Activated naive CD8-positive, alpha-beta T cell treated with anti-CD3 and anti-CD28 coated beads for 36 hours (primary cell): ENCODE results near the gene MAMDC2. TPM values are rescaled to one million over a fixed set of nuclear protein-coding genes. Genes with fewer than 3 reads are reported as not detected.

Experiments used
- DNase-seq: peaks from one replicate; pipeline ENCODE4 v3.0.0; 2021
- H3K27ac Mint-ChIP-seq: one replicate; pipeline ENCODE4 v1.8.0; 2022; ENCODE audit warnings: mild to moderate bottlenecking, moderate library complexity, mixed read lengths
- H3K27me3 Mint-ChIP-seq: one replicate; pipeline ENCODE4 v1.8.0; 2022; ENCODE audit warnings: mild to moderate bottlenecking, mixed read lengths
- H3K36me3 Mint-ChIP-seq: one replicate; pipeline ENCODE4 v1.8.0; 2021; ENCODE audit warnings: mild to moderate bottlenecking, mixed read lengths
- H3K4me1 Mint-ChIP-seq: one replicate; pipeline ENCODE4 v1.8.0; 2021; ENCODE audit warnings: mixed read lengths
- H3K4me3 Mint-ChIP-seq: one replicate; pipeline ENCODE4 v1.8.0; 2022; ENCODE audit warnings: mild to moderate bottlenecking, moderate library complexity, mixed read lengths
- H3K9me3 Mint-ChIP-seq: one replicate; pipeline ENCODE4 v1.8.0; 2022; ENCODE audit warnings: mixed read lengths
- total RNA-seq, 2 experiments: library from RNA; stranded (reverse); gene quantifications; one replicate each; pipeline ENCODE4 v1.2.3, GENCODE V29; 2021

MAMDC2 gene
- total RNA-seq, 2 experiments from 2014 or later: not detected

- Mint-ChIP-seq H3K9me3 (no peaks in the 10 kb centered on the region), H3K27ac (no peak overlapping the region), H3K27me3 (peaks cover 29% of the 10 kb centered on the region), H3K36me3 (no peaks in the 10 kb centered on the region), H3K4me3 (no peak overlapping the region), H3K4me1 (no peaks in the 10 kb centered on the region)
- DNase-seq: no peak
These were observed 23.2 kb downstream of the MAMDC2 start for GRCh38 chr9:70066874-70067273.

DNA sequence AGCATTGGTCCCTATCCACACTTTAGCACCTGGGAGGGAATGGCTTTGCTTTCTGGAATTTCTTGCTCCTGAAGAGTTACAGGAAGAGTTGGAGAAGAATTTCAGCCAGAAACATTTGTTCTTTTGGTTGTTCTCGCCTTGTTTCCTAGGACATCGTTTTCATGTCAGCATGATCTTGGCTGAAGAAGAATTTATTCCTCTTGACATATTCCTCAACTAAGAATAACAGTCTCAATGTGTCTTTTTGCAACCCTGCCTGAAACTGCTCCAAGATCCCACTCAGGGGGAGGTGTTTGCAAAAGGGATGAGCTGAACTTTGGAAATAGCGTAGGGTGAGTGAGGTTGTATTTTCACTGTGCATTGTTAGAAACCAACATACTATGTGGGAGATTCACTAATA lies 26.1 kb downstream of the MAMDC2 start:
- no peaks in the 10 kb centered on the region for H3K4me1 Mint-ChIP-seq
- H3K27me3 Mint-ChIP-seq: peaks cover 19% of the 10 kb centered on the region
- DNase-seq: no peak
- no peak overlapping the region for H3K27ac Mint-ChIP-seq
- no peak overlapping the region for H3K4me3 Mint-ChIP-seq
- no peaks in the 10 kb centered on the region for H3K36me3 Mint-ChIP-seq
- H3K9me3 Mint-ChIP-seq: no peaks in the 10 kb centered on the region

- no peaks in the 10 kb centered on the region for H3K36me3 Mint-ChIP-seq
- no peak for DNase-seq
- H3K4me3 Mint-ChIP-seq: no peak overlapping the region
- H3K27ac Mint-ChIP-seq: no peak overlapping the region
- no peaks in the 10 kb centered on the region for H3K9me3 Mint-ChIP-seq
- no peaks in the 10 kb centered on the region for H3K4me1 Mint-ChIP-seq
- peaks cover 12% of the 10 kb centered on the region for H3K27me3 Mint-ChIP-seq
These were observed 29.5 kb downstream of the MAMDC2 start for GRCh38 chr9:70073193-70073592.

DNA sequence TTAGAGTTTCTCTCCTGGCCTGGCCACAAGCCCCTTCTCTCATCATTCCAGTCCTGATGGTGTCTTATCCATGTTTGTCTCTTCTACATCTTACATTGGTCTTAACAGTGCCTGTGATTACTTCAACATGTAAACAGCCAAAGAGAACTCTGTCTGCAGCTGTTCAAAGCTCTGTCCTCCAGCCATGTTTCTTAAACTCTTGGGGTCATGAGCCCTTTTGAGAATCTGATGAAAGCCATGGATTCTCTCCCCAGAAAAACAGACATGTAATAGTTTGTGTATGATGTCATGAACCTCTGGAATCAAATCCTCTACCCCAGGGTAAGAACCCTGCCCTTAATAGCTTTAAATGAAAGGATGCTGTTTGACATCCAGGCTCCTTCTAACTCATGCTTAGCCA lies 30.1 kb downstream of the MAMDC2 start:
- H3K4me1 Mint-ChIP-seq: no peaks in the 10 kb centered on the region
- no peaks in the 10 kb centered on the region for H3K9me3 Mint-ChIP-seq
- no peak overlapping the region for H3K27ac Mint-ChIP-seq
- DNase-seq: no peak
- H3K36me3 Mint-ChIP-seq: no peaks in the 10 kb centered on the region
- H3K4me3 Mint-ChIP-seq: no peak overlapping the region
- peaks cover 12% of the 10 kb centered on the region for H3K27me3 Mint-ChIP-seq

DNA sequence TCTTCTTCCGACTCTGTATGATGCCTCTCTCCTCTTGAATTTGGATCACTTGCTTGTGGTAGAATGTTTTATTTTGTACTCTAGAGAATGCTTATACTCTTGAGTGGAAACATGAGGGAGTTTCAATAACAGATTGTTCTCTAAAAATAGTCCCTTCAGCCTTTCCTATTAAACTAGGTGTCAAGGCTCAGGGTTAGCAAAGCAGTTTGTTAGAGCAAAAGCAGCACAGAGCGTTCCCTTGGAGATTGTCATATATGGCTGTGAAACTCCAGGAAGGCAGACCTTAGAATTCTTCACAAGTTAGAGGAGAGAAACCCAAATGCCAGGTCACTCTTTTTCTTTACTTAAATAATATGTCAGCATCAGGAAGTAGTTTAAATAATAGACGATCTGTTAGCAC lies 33.0 kb downstream of the MAMDC2 start:
- peaks cover 16% of the 10 kb centered on the region for H3K27me3 Mint-ChIP-seq
- no peak overlapping the region for H3K4me3 Mint-ChIP-seq
- H3K4me1 Mint-ChIP-seq: peaks cover 4% of the 10 kb centered on the region
- H3K36me3 Mint-ChIP-seq: no peaks in the 10 kb centered on the region
- no peak for DNase-seq
- no peaks in the 10 kb centered on the region for H3K9me3 Mint-ChIP-seq
- no peak overlapping the region for H3K27ac Mint-ChIP-seq

DNA sequence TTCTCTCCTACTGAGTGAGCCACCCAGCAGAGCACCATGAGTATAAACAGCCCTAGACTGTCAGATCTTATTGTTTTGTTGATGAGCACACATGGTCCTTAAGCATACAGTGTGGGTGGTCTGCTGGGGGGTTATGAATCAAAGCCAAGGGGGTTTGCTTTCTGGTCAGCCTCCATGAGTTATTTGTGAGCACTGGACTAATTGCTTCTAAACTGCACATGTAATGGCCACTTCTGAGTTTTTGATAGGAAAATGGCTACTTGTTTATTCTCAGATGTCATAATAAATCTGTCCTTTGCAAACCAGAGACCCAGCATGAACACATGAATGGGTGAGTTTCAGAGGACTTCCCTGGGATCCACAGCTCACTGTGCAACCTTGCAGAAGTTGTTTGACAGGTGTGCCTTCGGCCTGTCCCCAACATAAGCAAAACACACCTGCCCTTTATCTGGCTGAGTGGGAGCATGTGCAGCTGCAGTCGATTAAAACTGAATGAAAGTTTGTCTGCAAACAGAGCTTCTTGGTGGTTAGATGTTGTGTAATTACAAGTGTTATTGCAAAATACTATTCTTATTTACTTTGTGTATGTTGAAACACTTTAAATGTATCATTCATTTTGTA lies 35.9 kb downstream of the MAMDC2 start:
- Mint-ChIP-seq H3K27me3 (peaks cover 18% of the 10 kb centered on the region), H3K27ac (no peak overlapping the region), H3K4me1 (peaks cover 4% of the 10 kb centered on the region), H3K4me3 (no peak overlapping the region), H3K36me3 (no peaks in the 10 kb centered on the region), H3K9me3 (no peaks in the 10 kb centered on the region)
- no peak for DNase-seq

DNA sequence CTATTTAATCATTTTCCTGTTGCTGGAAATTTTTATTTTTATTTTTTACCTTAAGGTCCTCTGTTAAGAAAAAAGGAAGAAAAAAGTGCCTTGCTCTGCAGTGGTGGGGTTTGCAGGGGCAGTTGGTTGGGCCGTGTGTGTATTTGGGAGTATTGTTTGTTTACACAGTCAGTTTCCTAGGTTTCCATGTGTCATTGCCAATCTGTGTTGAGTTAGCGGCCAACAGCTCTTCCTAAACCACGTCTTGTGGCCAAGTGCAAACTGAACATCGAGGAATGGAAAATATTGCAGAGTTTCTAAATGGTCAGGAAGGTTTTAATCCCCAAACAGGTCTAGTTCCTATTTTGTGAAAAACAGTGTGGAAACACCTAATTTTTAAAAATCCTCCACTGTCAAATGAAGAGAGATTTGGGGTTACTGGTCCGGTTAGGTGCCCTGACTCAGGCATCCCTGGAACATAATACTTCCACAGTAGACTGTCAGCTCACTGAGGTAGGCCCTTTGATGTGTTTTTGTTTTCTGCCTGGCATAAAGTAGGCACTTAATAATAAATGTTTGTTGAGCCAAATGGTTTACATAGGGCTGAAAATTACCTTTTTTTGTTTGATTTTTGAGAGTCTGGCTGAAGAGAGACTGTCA lies 37.0 kb downstream of the MAMDC2 start:
- Mint-ChIP-seq H3K4me3 (no peak overlapping the region), H3K27me3 (peaks cover 20% of the 10 kb centered on the region), H3K4me1 (peaks cover 4% of the 10 kb centered on the region), H3K9me3 (no peaks in the 10 kb centered on the region), H3K27ac (no peak overlapping the region), H3K36me3 (no peaks in the 10 kb centered on the region)
- no peak for DNase-seq

DNA sequence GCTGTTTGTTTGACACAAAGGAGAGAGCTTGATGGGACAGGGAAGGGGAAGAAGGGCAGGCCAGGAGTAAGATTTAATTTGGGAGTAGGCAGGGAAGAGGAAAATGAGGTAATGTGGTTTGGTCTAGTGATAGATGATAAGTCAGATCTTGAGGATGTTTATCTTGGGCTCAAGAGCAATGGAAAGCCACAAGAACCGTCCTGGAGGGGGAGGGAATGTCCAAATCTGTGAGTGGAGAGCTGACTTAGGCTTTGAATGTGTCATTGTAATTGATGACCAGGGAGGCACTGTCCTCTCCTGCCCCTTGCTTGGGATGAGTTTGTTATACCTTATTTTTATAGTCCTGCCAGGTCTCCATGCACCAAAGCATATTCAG lies 37.5 kb downstream of the MAMDC2 start:
- Mint-ChIP-seq H3K36me3 (no peaks in the 10 kb centered on the region), H3K4me1 (peaks cover 4% of the 10 kb centered on the region), H3K4me3 (no peak overlapping the region), H3K27me3 (peaks cover 20% of the 10 kb centered on the region), H3K9me3 (no peaks in the 10 kb centered on the region), H3K27ac (no peak overlapping the region)
- DNase-seq: no peak

DNA sequence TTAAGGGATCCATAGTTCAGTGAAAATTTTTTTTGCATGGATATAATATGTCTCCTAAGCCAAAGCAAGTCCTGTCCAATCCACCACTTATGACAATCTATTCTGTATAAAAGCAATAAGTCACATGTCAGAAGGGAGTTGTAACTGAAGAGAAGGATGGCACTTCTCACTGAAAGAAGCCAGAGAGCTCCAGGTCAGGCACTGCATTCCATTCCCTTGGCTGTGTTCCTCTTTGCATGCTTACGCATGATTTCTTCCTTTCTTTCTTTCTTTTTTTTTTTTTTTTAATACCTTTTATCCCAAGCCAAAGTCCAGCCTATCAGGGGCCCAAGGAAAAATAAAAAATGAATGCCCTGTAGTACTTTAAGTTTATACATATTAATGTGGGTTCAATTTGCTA lies 39.8 kb downstream of the MAMDC2 start:
- peaks cover 16% of the 10 kb centered on the region for H3K27me3 Mint-ChIP-seq
- H3K36me3 Mint-ChIP-seq: no peaks in the 10 kb centered on the region
- no peak for DNase-seq
- no peak overlapping the region for H3K4me3 Mint-ChIP-seq
- no peaks in the 10 kb centered on the region for H3K9me3 Mint-ChIP-seq
- H3K4me1 Mint-ChIP-seq: peaks cover 4% of the 10 kb centered on the region
- no peak overlapping the region for H3K27ac Mint-ChIP-seq

DNA sequence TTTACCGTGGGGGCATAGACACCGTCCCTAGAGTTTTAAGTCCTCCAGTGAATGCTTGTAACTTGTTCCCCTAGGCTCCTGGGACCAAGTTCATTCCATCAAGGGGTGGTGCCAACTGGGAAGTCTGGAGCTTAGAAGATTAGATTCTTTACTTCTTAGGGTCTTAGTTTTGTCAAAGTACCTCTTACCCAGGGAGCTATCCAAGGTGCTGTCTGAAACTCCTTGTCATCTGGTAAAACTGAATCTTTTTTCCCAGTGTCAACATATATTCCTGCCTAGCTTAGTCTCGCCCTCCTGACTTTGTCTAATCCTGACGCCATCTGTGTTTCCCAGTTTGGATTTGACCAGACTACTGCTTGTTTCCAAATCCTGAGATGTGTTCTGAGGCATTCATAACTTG lies 41.6 kb downstream of the MAMDC2 start:
- Mint-ChIP-seq H3K36me3 (no peaks in the 10 kb centered on the region), H3K27me3 (peaks cover 16% of the 10 kb centered on the region), H3K9me3 (no peaks in the 10 kb centered on the region), H3K4me3 (no peak overlapping the region), H3K4me1 (peaks cover 4% of the 10 kb centered on the region), H3K27ac (no peak overlapping the region)
- DNase-seq: no peak

DNA sequence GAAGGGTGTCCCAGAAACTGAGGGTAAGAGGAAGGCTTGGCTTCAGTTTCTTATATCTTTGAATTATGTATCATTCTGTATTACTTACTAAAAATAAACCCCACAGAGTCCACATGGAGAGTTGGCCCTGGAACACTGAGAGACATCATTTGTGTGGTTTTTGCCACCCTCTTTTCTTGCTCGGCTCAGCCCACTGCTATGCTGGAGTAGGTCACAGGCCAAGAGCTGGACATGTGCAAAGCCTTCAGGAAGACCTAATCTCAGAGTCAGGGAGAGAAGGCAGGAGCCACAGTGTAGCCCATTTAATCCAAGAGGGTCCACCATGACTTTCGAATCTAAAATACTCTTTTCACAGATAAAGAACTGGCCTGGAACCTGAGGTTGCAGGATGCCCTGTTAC lies 47.5 kb downstream of the MAMDC2 start:
- peaks cover 3% of the 10 kb centered on the region for H3K27me3 Mint-ChIP-seq

GRCh38 chr9:70091572-70091971 lies 47.9 kb downstream of the MAMDC2 start:
- H3K27ac Mint-ChIP-seq: no peak overlapping the region
- no peak for DNase-seq
- H3K4me3 Mint-ChIP-seq: no peak overlapping the region
- no peaks in the 10 kb centered on the region for H3K4me1 Mint-ChIP-seq
- H3K27me3 Mint-ChIP-seq: peaks cover 3% of the 10 kb centered on the region
- no peaks in the 10 kb centered on the region for H3K9me3 Mint-ChIP-seq
- H3K36me3 Mint-ChIP-seq: no peaks in the 10 kb centered on the region

More for the DNA sequence above, 47.5 kb downstream of the MAMDC2 start:
- no peaks in the 10 kb centered on the region for H3K9me3 Mint-ChIP-seq
- DNase-seq: no peak
- H3K4me1 Mint-ChIP-seq: no peaks in the 10 kb centered on the region
- no peak overlapping the region for H3K27ac Mint-ChIP-seq
- no peak overlapping the region for H3K4me3 Mint-ChIP-seq
- H3K36me3 Mint-ChIP-seq: no peaks in the 10 kb centered on the region

DNA sequence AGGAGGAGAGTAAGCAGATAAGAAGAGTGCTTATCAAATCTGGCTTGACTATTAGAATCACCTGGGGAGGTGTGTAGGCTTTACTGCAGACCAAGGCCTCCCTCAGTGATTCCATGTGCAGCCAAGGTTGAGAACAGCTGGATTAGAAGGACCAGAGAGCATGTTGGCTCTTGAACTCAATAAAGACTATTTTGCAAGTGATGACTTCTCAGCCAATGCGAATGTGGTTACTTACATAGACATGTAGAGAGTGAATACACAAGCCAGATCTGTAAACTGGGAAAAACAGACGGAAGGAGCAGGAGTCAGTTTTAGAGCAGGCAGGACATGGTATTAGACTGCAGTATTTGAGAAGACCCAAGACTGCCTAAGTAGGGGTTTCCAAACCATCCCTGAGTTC lies 48.5 kb downstream of the MAMDC2 start:
- Mint-ChIP-seq H3K27ac (no peak overlapping the region), H3K9me3 (no peaks in the 10 kb centered on the region), H3K27me3 (peaks cover 3% of the 10 kb centered on the region), H3K4me1 (no peaks in the 10 kb centered on the region), H3K36me3 (no peaks in the 10 kb centered on the region), H3K4me3 (no peak overlapping the region)
- DNase-seq: no peak

- Mint-ChIP-seq H3K4me3 (no peak overlapping the region), H3K4me1 (no peaks in the 10 kb centered on the region), H3K27ac (no peak overlapping the region), H3K9me3 (no peaks in the 10 kb centered on the region), H3K36me3 (no peaks in the 10 kb centered on the region), H3K27me3 (peaks cover 3% of the 10 kb centered on the region)
- no peak for DNase-seq
These were observed 49.4 kb downstream of the MAMDC2 start for GRCh38 chr9:70093095-70093494.

DNA sequence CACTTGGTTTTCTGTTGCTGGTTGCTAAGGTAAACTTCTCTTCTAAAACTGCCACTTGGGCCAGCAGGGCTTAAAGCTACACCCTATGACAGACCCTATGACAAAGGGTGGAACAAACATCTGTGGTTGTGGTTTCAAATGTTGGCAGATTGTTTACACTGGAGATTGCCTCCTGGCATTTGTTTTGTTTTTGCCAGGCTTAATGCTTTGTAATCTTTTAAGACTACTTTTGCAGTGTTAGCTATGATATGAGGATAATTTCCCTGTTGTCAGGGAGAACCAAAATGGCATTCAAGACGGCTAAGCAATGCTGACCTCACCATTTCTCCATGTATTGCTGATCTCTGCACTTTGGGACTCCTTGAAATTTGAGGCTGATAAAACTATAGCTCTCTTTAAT lies 50.3 kb downstream of the MAMDC2 start:
- H3K9me3 Mint-ChIP-seq: no peaks in the 10 kb centered on the region
- DNase-seq: no peak
- H3K4me1 Mint-ChIP-seq: no peaks in the 10 kb centered on the region
- no peaks in the 10 kb centered on the region for H3K36me3 Mint-ChIP-seq
- peaks cover 3% of the 10 kb centered on the region for H3K27me3 Mint-ChIP-seq
- no peak overlapping the region for H3K27ac Mint-ChIP-seq
- H3K4me3 Mint-ChIP-seq: no peak overlapping the region

DNA sequence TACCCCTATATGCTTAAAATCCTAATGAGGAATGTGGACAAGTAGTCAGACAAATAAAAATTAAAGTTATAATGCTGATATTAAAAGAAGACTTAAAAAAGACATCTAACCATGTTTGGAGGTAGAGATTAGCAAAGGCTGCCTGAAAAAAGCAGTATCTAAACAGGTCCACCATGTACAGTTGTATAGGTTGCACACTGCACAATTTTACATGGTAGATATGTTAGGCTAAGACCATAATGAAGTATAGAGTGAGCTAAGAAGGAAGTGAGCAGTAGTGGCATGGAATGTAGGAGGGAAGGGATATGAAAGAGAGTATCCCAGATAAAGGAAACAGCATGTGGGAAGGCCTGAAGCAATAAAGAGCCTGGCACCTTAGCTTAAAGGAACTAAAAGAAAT lies 51.1 kb downstream of the MAMDC2 start:
- Mint-ChIP-seq H3K4me1 (no peaks in the 10 kb centered on the region), H3K36me3 (no peaks in the 10 kb centered on the region), H3K9me3 (no peaks in the 10 kb centered on the region), H3K27me3 (peaks cover 3% of the 10 kb centered on the region), H3K27ac (no peak overlapping the region), H3K4me3 (no peak overlapping the region)
- DNase-seq: no peak
